HEK293 (cell line): ENCODE results near the gene ABT1.

Source experiments
- BCL11B ChIP-seq: fragments of 450-650 bp; formaldehyde crosslinking; IDR thresholded peaks from 2 replicates; pipeline ENCODE4 v1.5.1; 2016; ENCODE audit warnings: low read depth, missing biosample characterization, missing genetic modification characterization
- GLI2 ChIP-seq: fragments of 450-650 bp; formaldehyde crosslinking; IDR thresholded peaks from 2 replicates; pipeline ENCODE4; 2017; ENCODE audit warnings: missing biosample characterization, missing genetic modification characterization, low read depth, borderline replicate concordance
- KLF10 ChIP-seq: fragments of 450-650 bp; IDR thresholded peaks from 2 replicates; pipeline ENCODE4 v1.5.1; 2018; ENCODE audit warnings: missing biosample characterization, mild to moderate bottlenecking, missing genetic modification characterization
- KLF16 ChIP-seq: fragments of 450-650 bp; formaldehyde crosslinking; IDR thresholded peaks from 2 replicates; pipeline ENCODE4 v1.5.1; 2017; ENCODE audit warnings: missing biosample characterization, missing genetic modification characterization
- KLF7 ChIP-seq: fragments of 450-650 bp; formaldehyde crosslinking; IDR thresholded peaks from 2 replicates; pipeline ENCODE4 v1.5.1; 2016; ENCODE audit warnings: missing biosample characterization, missing genetic modification characterization, borderline replicate concordance
- KLF8 ChIP-seq: fragments of 450-650 bp; formaldehyde crosslinking; IDR thresholded peaks from 2 replicates; pipeline ENCODE4 v1.5.1; 2016; ENCODE audit warnings: missing biosample characterization, missing genetic modification characterization
- MEIS1 ChIP-seq: sonication (generic); formaldehyde crosslinking; IDR thresholded peaks from 2 replicates; pipeline ENCODE4 v1.8.1; 2022; ENCODE audit warnings: missing genetic modification reagents, mild to moderate bottlenecking, borderline replicate concordance
- SP7 ChIP-seq: fragments of 450-650 bp; formaldehyde crosslinking; IDR thresholded peaks from 2 replicates; pipeline ENCODE4 v1.5.1; 2016; ENCODE audit warnings: missing biosample characterization, missing genetic modification characterization
- ZBTB1 ChIP-seq: fragments of 450-650 bp; formaldehyde crosslinking; IDR thresholded peaks from 2 replicates; pipeline ENCODE4 v1.5.1; 2016; ENCODE audit warnings: missing biosample characterization, missing genetic modification characterization
- ZBTB10 ChIP-seq: fragments of 450-650 bp; formaldehyde crosslinking; IDR thresholded peaks from 2 replicates; pipeline ENCODE4 v1.5.1; 2016; ENCODE audit warnings: missing biosample characterization, missing genetic modification characterization
- ZBTB20 ChIP-seq: fragments of 450-650 bp; formaldehyde crosslinking; IDR thresholded peaks from 2 replicates; pipeline ENCODE4 v1.5.1; 2016; ENCODE audit warnings: missing biosample characterization, missing genetic modification characterization
- ZBTB7A ChIP-seq: fragments of 450-650 bp; formaldehyde crosslinking; IDR thresholded peaks from 2 replicates; pipeline ENCODE4 v1.5.1; 2016; ENCODE audit warnings: low read depth, missing biosample characterization, missing genetic modification characterization
- ZFP37 ChIP-seq: fragments of 450-650 bp; formaldehyde crosslinking; IDR thresholded peaks from 2 replicates; pipeline ENCODE4 v1.5.1; 2016; ENCODE audit warnings: missing biosample characterization, missing genetic modification characterization
- ZFP69B ChIP-seq: fragments of 450-650 bp; formaldehyde crosslinking; IDR thresholded peaks from 2 replicates; pipeline ENCODE4 v1.5.1; 2016; ENCODE audit warnings: missing biosample characterization, missing genetic modification characterization
- ZNF132 ChIP-seq: fragments of 450-650 bp; formaldehyde crosslinking; IDR thresholded peaks from 2 replicates; pipeline ENCODE4 v1.5.1; 2017; ENCODE audit warnings: missing biosample characterization, missing genetic modification characterization, borderline replicate concordance
- ZNF133 ChIP-seq: fragments of 450-650 bp; formaldehyde crosslinking; IDR thresholded peaks from 2 replicates; pipeline ENCODE4 v1.5.1; 2016; ENCODE audit warnings: missing biosample characterization, missing genetic modification characterization
- ZNF146 ChIP-seq: fragments of 450-650 bp; formaldehyde crosslinking; IDR thresholded peaks from 2 replicates; pipeline ENCODE4 v1.5.1; 2016; ENCODE audit warnings: missing biosample characterization, missing genetic modification characterization
- ZNF174 ChIP-seq: fragments of 450-650 bp; formaldehyde crosslinking; IDR thresholded peaks from 2 replicates; pipeline ENCODE4 v1.5.0; 2017; ENCODE audit warnings: missing biosample characterization, mild to moderate bottlenecking, missing genetic modification characterization
- ZNF184 ChIP-seq: fragments of 450-650 bp; IDR thresholded peaks from 2 replicates; pipeline ENCODE4 v1.5.1; 2018; ENCODE audit warnings: missing biosample characterization, mild to moderate bottlenecking, missing genetic modification characterization
- ZNF202 ChIP-seq: fragments of 450-650 bp; formaldehyde crosslinking; IDR thresholded peaks from 2 replicates; pipeline ENCODE4 v1.5.1; 2016; ENCODE audit warnings: missing biosample characterization, missing genetic modification characterization, borderline replicate concordance
- ZNF23 ChIP-seq: fragments of 450-650 bp; formaldehyde crosslinking; IDR thresholded peaks from 2 replicates; pipeline ENCODE4 v1.5.1; 2016; ENCODE audit warnings: missing biosample characterization, missing genetic modification characterization, borderline replicate concordance
- ZNF239 ChIP-seq: fragments of 450-650 bp; formaldehyde crosslinking; IDR thresholded peaks from 2 replicates; pipeline ENCODE4 v1.5.1; 2016; ENCODE audit warnings: missing biosample characterization, missing genetic modification characterization
- ZNF362 ChIP-seq: fragments of 450-650 bp; formaldehyde crosslinking; IDR thresholded peaks from 2 replicates; pipeline ENCODE4 v1.5.1; 2016; ENCODE audit warnings: missing biosample characterization, missing genetic modification characterization
- ZNF426 ChIP-seq: fragments of 450-650 bp; formaldehyde crosslinking; IDR thresholded peaks from 2 replicates; pipeline ENCODE4 v1.5.1; 2017; ENCODE audit warnings: missing biosample characterization, missing genetic modification characterization, mild to moderate bottlenecking, inconsistent platforms, moderate library complexity
- ZNF433 ChIP-seq: fragments of 450-650 bp; formaldehyde crosslinking; IDR thresholded peaks from 2 replicates; pipeline ENCODE4 v1.5.1; 2016; ENCODE audit warnings: missing biosample characterization, missing genetic modification characterization, low read depth
- ZNF501 ChIP-seq: fragments of 450-650 bp; formaldehyde crosslinking; IDR thresholded peaks from 2 replicates; pipeline ENCODE4 v1.5.1; 2016; ENCODE audit warnings: missing biosample characterization, missing genetic modification characterization
- ZNF529 ChIP-seq: fragments of 450-650 bp; formaldehyde crosslinking; IDR thresholded peaks from 2 replicates; pipeline ENCODE4 v1.5.1; 2017; ENCODE audit warnings: missing genetic modification characterization, missing biosample characterization; ENCODE audit not compliant: insufficient replicate concordance
- ZNF548 ChIP-seq: fragments of 450-650 bp; formaldehyde crosslinking; IDR thresholded peaks from 2 replicates; pipeline ENCODE4 v1.5.1; 2016; ENCODE audit warnings: missing biosample characterization, missing genetic modification characterization
- ZNF585B ChIP-seq: fragments of 450-650 bp; formaldehyde crosslinking; IDR thresholded peaks from 2 replicates; pipeline ENCODE4 v1.5.1; 2016; ENCODE audit warnings: missing biosample characterization, missing genetic modification characterization
- ZNF600 ChIP-seq: fragments of 450-650 bp; formaldehyde crosslinking; IDR thresholded peaks from 2 replicates; pipeline ENCODE4 v1.5.1; 2016; ENCODE audit warnings: missing biosample characterization, missing genetic modification characterization
- ZNF629 ChIP-seq: fragments of 450-650 bp; formaldehyde crosslinking; IDR thresholded peaks from 2 replicates; pipeline ENCODE4 v1.5.1; 2017; ENCODE audit warnings: missing biosample characterization, missing genetic modification characterization
- ZNF670 ChIP-seq: fragments of 450-650 bp; formaldehyde crosslinking; IDR thresholded peaks from 2 replicates; pipeline ENCODE4 v1.5.1; 2016; ENCODE audit warnings: missing biosample characterization, missing genetic modification characterization, low read depth
- ZNF776 ChIP-seq: fragments of 450-650 bp; formaldehyde crosslinking; IDR thresholded peaks from 2 replicates; pipeline ENCODE4 v1.5.0; 2017; ENCODE audit warnings: missing biosample characterization, missing genetic modification characterization, borderline replicate concordance
- TF ChIP-seq, protein P1 (sequence below): fragments of 450-650 bp; IDR thresholded peaks from 2 replicates; pipeline ENCODE4 v1.5.1; 2018; ENCODE audit warnings: missing biosample characterization, missing genetic modification characterization
- TF ChIP-seq, protein P2 (sequence below): fragments of 450-650 bp; formaldehyde crosslinking; IDR thresholded peaks from 2 replicates; pipeline ENCODE4 v1.5.1; 2016; ENCODE audit warnings: missing biosample characterization, missing genetic modification characterization, borderline replicate concordance

Gene ABT1

GRCh38 chr6:26594730-26595632, 1.8 kb upstream of the ABT1 start (continued):
- no peak for TF ChIP-seq ZNF529 (tag by site-specific recombination)
- TF ChIP-seq ZNF174 (tag by site-specific recombination) = no peak
- TF ChIP-seq ZNF548 (tag by site-specific recombination) = no peak
- no peak for TF ChIP-seq KLF16 (tag by site-specific recombination)
- no peak for TF ChIP-seq ZNF776 (tag by site-specific recombination)
- TF ChIP-seq ZBTB7A (tag by site-specific recombination) = no peak
- no peak for TF ChIP-seq ZBTB10 (tag by site-specific recombination)
- 0 out of 2 replicates have a peak, but pooled peaks have one; percentile 44 for TF ChIP-seq ZNF184 (tag by site-specific recombination)
- no peak for TF ChIP-seq ZNF585B (tag by site-specific recombination)
- no peak for TF ChIP-seq ZBTB1 (tag by site-specific recombination)
- no peak for TF ChIP-seq ZNF132 (tag by site-specific recombination)
- TF ChIP-seq ZNF501 (tag by site-specific recombination) = peak; percentile 38; the same call in 1 of the 2 replicates
- TF ChIP-seq ZNF629 (tag by site-specific recombination) = peak; percentile 62
- TF ChIP-seq ZNF23 = no peak
- TF ChIP-seq ZNF600 (tag by site-specific recombination) = 0 out of 2 replicates have a peak, but pooled peaks have one; percentile 29
- no peak for TF ChIP-seq ZNF426
- TF ChIP-seq ZNF146 (tag by site-specific recombination) = no peak
- peak; percentile 61; the same call in 1 of the 2 replicates for TF ChIP-seq SP7 (tag by site-specific recombination)
- no peak for TF ChIP-seq ZNF362
- peak; percentile 57; the same call in 1 of the 2 replicates for TF ChIP-seq KLF10
- no peak; the same call in 1 of the 2 replicates for TF ChIP-seq KLF8 (tag by site-specific recombination)
- TF ChIP-seq, protein P1, sequence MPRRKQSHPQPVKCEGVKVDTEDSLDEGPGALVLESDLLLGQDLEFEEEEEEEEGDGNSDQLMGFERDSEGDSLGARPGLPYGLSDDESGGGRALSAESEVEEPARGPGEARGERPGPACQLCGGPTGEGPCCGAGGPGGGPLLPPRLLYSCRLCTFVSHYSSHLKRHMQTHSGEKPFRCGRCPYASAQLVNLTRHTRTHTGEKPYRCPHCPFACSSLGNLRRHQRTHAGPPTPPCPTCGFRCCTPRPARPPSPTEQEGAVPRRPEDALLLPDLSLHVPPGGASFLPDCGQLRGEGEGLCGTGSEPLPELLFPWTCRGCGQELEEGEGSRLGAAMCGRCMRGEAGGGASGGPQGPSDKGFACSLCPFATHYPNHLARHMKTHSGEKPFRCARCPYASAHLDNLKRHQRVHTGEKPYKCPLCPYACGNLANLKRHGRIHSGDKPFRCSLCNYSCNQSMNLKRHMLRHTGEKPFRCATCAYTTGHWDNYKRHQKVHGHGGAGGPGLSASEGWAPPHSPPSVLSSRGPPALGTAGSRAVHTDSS = no peak
- no peak for TF ChIP-seq ZNF670 (tag by site-specific recombination)
- TF ChIP-seq BCL11B (tag by site-specific recombination) = peak; percentile 68
- no peak for TF ChIP-seq ZFP69B
- TF ChIP-seq ZNF202 (tag by site-specific recombination) = no peak
- no peak for TF ChIP-seq KLF7 (tag by site-specific recombination)
- no peak for TF ChIP-seq ZFP37 (tag by site-specific recombination)
- TF ChIP-seq MEIS1 (CRISPR knock-in tag) = no peak
- no peak for TF ChIP-seq ZNF239
- TF ChIP-seq, protein P2, sequence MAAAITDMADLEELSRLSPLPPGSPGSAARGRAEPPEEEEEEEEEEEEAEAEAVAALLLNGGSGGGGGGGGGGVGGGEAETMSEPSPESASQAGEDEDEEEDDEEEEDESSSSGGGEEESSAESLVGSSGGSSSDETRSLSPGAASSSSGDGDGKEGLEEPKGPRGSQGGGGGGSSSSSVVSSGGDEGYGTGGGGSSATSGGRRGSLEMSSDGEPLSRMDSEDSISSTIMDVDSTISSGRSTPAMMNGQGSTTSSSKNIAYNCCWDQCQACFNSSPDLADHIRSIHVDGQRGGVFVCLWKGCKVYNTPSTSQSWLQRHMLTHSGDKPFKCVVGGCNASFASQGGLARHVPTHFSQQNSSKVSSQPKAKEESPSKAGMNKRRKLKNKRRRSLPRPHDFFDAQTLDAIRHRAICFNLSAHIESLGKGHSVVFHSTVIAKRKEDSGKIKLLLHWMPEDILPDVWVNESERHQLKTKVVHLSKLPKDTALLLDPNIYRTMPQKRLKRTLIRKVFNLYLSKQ (tag by site-specific recombination) = no peak
- no peak for TF ChIP-seq ZBTB20
- no peak for TF ChIP-seq GLI2 (tag by site-specific recombination)
- TF ChIP-seq ZNF133 = no peak
- TF ChIP-seq ZNF433 (tag by site-specific recombination) = no peak
